ENCODE data around the gene RGS3. TPM values are rescaled to one million over a fixed set of nuclear protein-coding genes. Genes with fewer than 3 reads are reported as not detected.
"Not testable (repeated sequence)": the region's sequence is repeated elsewhere in the genome, so short reads cannot be mapped to it uniquely, and the experiment has no call there.

The RGS3 gene
- total RNA-seq, 2 experiments from 2014 or later: 22.8 to 32.9 TPM

DNA sequence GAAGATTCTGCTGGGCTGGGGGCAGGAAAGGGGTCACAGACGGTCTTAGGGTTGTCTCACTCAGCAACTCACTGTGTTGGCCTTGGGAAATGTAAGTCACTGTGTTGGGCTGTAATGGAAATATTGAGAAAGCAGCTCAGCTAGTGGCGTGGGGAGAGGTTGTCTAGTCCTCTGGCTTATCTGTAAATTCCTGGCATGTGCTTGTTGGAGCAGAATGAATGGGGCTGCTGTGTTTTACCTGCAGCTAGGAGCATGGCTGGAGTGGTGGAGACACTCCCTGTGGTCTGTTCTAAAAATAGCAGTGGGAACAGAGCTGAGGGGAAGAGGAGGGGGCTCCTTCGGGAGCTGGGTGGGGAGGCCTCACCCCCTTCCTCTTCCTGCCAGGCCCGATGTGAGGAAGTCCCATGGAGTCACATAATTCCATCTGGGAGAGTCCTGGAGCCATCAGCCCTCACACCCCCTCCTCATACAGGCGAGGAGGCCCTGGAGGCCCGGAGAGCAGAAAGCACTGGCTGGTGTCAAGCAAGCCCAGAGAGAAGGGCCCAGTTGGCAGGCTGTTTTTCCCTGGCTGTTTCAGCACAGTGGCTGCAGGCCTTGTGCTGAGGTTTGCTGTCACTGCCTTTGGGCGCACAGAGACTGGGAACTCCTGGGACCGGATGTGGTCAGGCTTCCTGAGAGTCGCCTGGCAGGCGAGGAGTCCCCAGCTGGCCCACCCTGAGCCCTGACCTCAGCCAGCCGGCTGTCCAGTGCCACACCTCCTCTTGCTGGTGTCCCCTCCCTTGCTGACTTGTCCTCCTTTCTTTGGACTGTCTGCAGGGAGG lies 84.9 kb downstream of the RGS3 start:
- Histone ChIP-seq H4K20me1 (ENCODE audit: insufficient read depth, low read length) (no peaks in the 10 kb centered on the region), H2AFZ (ENCODE audit: low read length) (no peak overlapping the region), H3K4me2 (ENCODE audit: low read length) (no peak overlapping the region), H3K9me3 (ENCODE audit: low read length) (no peaks in the 10 kb centered on the region), H3K9me2 (ENCODE audit: insufficient read depth, low read length) (no peaks in the 10 kb centered on the region), H3K4me1 (ENCODE audit: insufficient read depth, low read length, poor library complexity, severe bottlenecking) (peaks cover 11% of the 10 kb centered on the region), H3K79me2 (ENCODE audit: insufficient read depth, low read depth, low read length) (no peaks in the 10 kb centered on the region), H3K36me3 (ENCODE audit: insufficient read depth, low read length) (no peaks in the 10 kb centered on the region), H3K4me3 (ENCODE audit: low read depth, low read length, poor library complexity, severe bottlenecking) (no peak overlapping the region), H3K27ac (ENCODE audit: low read depth, low read length, poor library complexity, severe bottlenecking) (no peak overlapping the region)
- ChIA-PET POLR2A (interaction anchor here (1.2 kb wide), 1 partner anchor 31 kb away, joined by 3 read pairs; no protein-coding TSS in a partner anchor), CTCF (ENCODE audit: unreplicated experiment) (no interaction called here)
- DNase-seq (ENCODE audit: low spot score): peak; percentile 22
- no TSS peak for BruUV-seq (replicated peaks)
- intact Hi-C loops (cut with micrococcal nuclease; ENCODE audit: unreplicated experiment): no loop called here
- no peak for TF ChIP-seq CTCF (conservative IDR thresholded peaks at IDR 0.05; ENCODE audit: low read length)

DNA sequence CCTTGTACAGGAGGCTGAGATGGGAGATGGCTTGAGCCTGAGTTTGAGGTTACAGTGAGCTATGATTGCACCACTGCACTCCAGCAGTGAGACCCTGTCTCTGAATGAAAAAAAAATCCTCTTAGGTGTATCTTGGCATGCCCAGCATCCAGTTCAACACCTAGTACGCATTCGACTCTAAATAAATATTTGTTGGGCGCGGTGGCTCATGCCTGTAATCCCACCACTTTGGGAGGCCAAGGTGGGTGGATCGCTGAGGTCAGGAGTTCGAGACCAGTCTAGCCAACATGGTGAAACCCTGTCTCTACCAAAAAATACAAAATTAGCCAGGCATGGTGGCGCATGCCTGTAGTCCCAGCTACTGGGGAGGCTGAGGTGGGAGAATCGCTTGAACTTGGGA lies 86.4 kb downstream of the RGS3 start:
- CTCF ChIA-PET (ENCODE audit: unreplicated experiment); intact Hi-C loops (cut with micrococcal nuclease; ENCODE audit: unreplicated experiment); H3K9me3 ChIP-seq (ENCODE audit: low read length); DNase-seq (ENCODE audit: low spot score); H3K9me2 ChIP-seq (ENCODE audit: insufficient read depth, low read length); H3K36me3 ChIP-seq (ENCODE audit: insufficient read depth, low read length); H4K20me1 ChIP-seq (ENCODE audit: insufficient read depth, low read length); H3K4me3 ChIP-seq (ENCODE audit: low read depth, low read length, poor library complexity, severe bottlenecking); H3K27ac ChIP-seq (ENCODE audit: low read depth, low read length, poor library complexity, severe bottlenecking); H2AFZ ChIP-seq (ENCODE audit: low read length); BruUV-seq (replicated peaks); H3K79me2 ChIP-seq (ENCODE audit: insufficient read depth, low read depth, low read length); H3K4me2 ChIP-seq (ENCODE audit: low read length): not testable (repeated sequence)
- H3K4me1 ChIP-seq (ENCODE audit: insufficient read depth, low read length, poor library complexity, severe bottlenecking): peaks cover 11% of the 10 kb centered on the region
- POLR2A ChIA-PET: interaction anchor here (1.1 kb wide), 1 partner anchor 32 kb away, joined by 3 read pairs; no protein-coding TSS in a partner anchor

GRCh38 chr9:113556877-113557593 lies 93.5 kb downstream of the RGS3 start:
- intact Hi-C loops (cut with micrococcal nuclease; ENCODE audit: unreplicated experiment): no loop called here
- BruUV-seq (replicated peaks): no TSS peak
- TF ChIP-seq EZH2phosphoT487 (IDR thresholded peaks at IDR 0.05; ENCODE audit: borderline replicate concordance, low read depth, low read length) (no peak), CTCF (conservative IDR thresholded peaks at IDR 0.05; ENCODE audit: low read length) (no peak)
- ChIA-PET CTCF (ENCODE audit: unreplicated experiment) (no interaction called here), POLR2A (interaction anchor here (1.6 kb wide), 1 partner anchor 34 kb away, joined by 4 read pairs; no protein-coding TSS in a partner anchor)
- H3K4me1 ChIP-seq (ENCODE audit: insufficient read depth, low read length, poor library complexity, severe bottlenecking): no peaks in the 10 kb centered on the region
- no peaks in the 10 kb centered on the region for H3K9me2 ChIP-seq (ENCODE audit: insufficient read depth, low read length)
- H3K4me2 ChIP-seq (ENCODE audit: low read length): no peak overlapping the region
- H3K27ac ChIP-seq (ENCODE audit: low read depth, low read length, poor library complexity, severe bottlenecking): no peak overlapping the region
- no peaks in the 10 kb centered on the region for H3K36me3 ChIP-seq (ENCODE audit: insufficient read depth, low read length)
- no peak overlapping the region for H2AFZ ChIP-seq (ENCODE audit: low read length)
- no peak overlapping the region for H3K4me3 ChIP-seq (ENCODE audit: low read depth, low read length, poor library complexity, severe bottlenecking)
- no peak for DNase-seq (ENCODE audit: low spot score)
- H3K79me2 ChIP-seq (ENCODE audit: insufficient read depth, low read depth, low read length): no peaks in the 10 kb centered on the region
- no peaks in the 10 kb centered on the region for H4K20me1 ChIP-seq (ENCODE audit: insufficient read depth, low read length)
- H3K9me3 ChIP-seq (ENCODE audit: low read length): no peaks in the 10 kb centered on the region
